GM23338 (cell line): ENCODE data around the gene COL1A1. TPM values are rescaled to one million over a fixed set of nuclear protein-coding genes. Genes with fewer than 3 reads are reported as not detected.

ENCODE experiments used
- ATAC-seq: fragments of 200-7000 bp; cut with Tn5 transposase; 3 replicates; pipeline ENCODE4 v1.9.1; 2020
- DNase-seq: peaks from one replicate; pipeline ENCODE4 v3.0.0-alpha.2; 2015; ENCODE audit warnings: low spot score
- H2AFZ ChIP-seq: fragments of 200-600 bp; sonication (generic); 2 replicates; pipeline ENCODE4 v1.8.0; 2016; ENCODE audit warnings: antibody characterized with exemption, mild to moderate bottlenecking, moderate library complexity
- H3F3A ChIP-seq: fragments of 200-600 bp; sonication (generic); replicated peaks from 2 replicates; pipeline ENCODE4 v1.8.0; 2017; ENCODE audit warnings: antibody characterized with exemption, mixed run types, low read depth
- H3K27ac ChIP-seq: fragments of 200-600 bp; sonication (generic); 2 replicates; pipeline ENCODE4 v1.6.1; 2016; ENCODE audit warnings: low read depth
- H3K27me3 ChIP-seq: fragments of 200-600 bp; sonication (generic); 2 replicates; pipeline ENCODE4 v1.8.0; 2016; ENCODE audit warnings: mild to moderate bottlenecking, mixed run types, moderate library complexity; ENCODE audit not compliant: insufficient read depth
- H3K36me3 ChIP-seq: fragments of 200-600 bp; sonication (generic); 2 replicates; pipeline ENCODE4 v1.8.0; 2016; ENCODE audit warnings: mild to moderate bottlenecking; ENCODE audit not compliant: insufficient read depth
- H3K4me1 ChIP-seq: fragments of 200-600 bp; sonication (generic); 2 replicates; pipeline ENCODE4 v1.8.0; 2016; ENCODE audit warnings: mild to moderate bottlenecking, moderate library complexity; ENCODE audit not compliant: insufficient read depth
- H3K4me2 ChIP-seq: fragments of 200-600 bp; sonication (generic); 2 replicates; pipeline ENCODE4 v1.7.1; 2017; ENCODE audit warnings: mixed run types
- H3K4me3 ChIP-seq: fragments of 200-600 bp; sonication (generic); 2 replicates; pipeline ENCODE4 v1.6.1; 2016; ENCODE audit warnings: mixed run types
- H3K79me2 ChIP-seq: fragments of 200-600 bp; sonication (generic); replicated peaks from 2 replicates; pipeline ENCODE4 v1.8.0; 2017; ENCODE audit warnings: mild to moderate bottlenecking; ENCODE audit not compliant: insufficient read depth
- H3K9me2 ChIP-seq: fragments of 200-600 bp; sonication (generic); 2 replicates; pipeline ENCODE4 v1.8.0; 2017; ENCODE audit not compliant: insufficient read depth
- H4K20me1 ChIP-seq: fragments of 200-600 bp; sonication (generic); replicated peaks from 2 replicates; pipeline ENCODE4 v1.8.0; 2017; ENCODE audit warnings: mild to moderate bottlenecking; ENCODE audit not compliant: insufficient read depth
- H3K27ac Mint-ChIP-seq: 2 replicates; pipeline ENCODE4 v1.8.0; 2020; ENCODE audit warnings: inconsistent platforms, mild to moderate bottlenecking, moderate library complexity, mixed read lengths
- H3K27me3 Mint-ChIP-seq: 3 replicates; pipeline ENCODE4 v1.8.0; 2022; ENCODE audit warnings: low read depth, mild to moderate bottlenecking, moderate library complexity, mixed read lengths, inconsistent platforms; ENCODE audit not compliant: insufficient read depth, poor library complexity
- H3K36me3 Mint-ChIP-seq: 3 replicates; pipeline ENCODE4 v1.8.0; 2021; ENCODE audit warnings: low read depth, mild to moderate bottlenecking, inconsistent platforms, moderate library complexity, mixed read lengths
- H3K4me1 Mint-ChIP-seq: 3 replicates; pipeline ENCODE4 v1.8.0; 2020; ENCODE audit warnings: mild to moderate bottlenecking, inconsistent platforms, mixed read lengths
- H3K4me3 Mint-ChIP-seq: 3 replicates; pipeline ENCODE4 v1.8.0; 2021; ENCODE audit warnings: moderate library complexity, mild to moderate bottlenecking, inconsistent platforms, mixed read lengths
- H3K9me3 Mint-ChIP-seq: 3 replicates; pipeline ENCODE4 v1.8.0; 2020; ENCODE audit warnings: moderate library complexity, mild to moderate bottlenecking, inconsistent platforms, mixed read lengths
- CREB1 ChIP-seq: fragments of 250-450 bp; sonication (Bioruptor Pico); IDR thresholded peaks from 2 replicates; pipeline ENCODE4 v1.5.0; 2020; ENCODE audit warnings: low read depth, mild to moderate bottlenecking, moderate library complexity
- CTCF ChIP-seq, 2 experiments: fragments of 200-600 bp in 1 of 2; sonication (generic) in 1 of 2; conservative IDR thresholded peaks; 2 replicates each; pipeline versions ENCODE4 v1.5.1 to v1.6.1; 2016 to 2017; ENCODE audit warnings: antibody characterized with exemption in 2 of 2, low read depth in 2 of 2, mild to moderate bottlenecking in 2 of 2, moderate library complexity in 1 of 2
- ETS1 ChIP-seq: IDR thresholded peaks from 2 replicates; pipeline ENCODE4 v1.6.1; 2016; ENCODE audit warnings: antibody characterized with exemption
- EZH2phosphoT487 ChIP-seq: fragments of 200-600 bp; sonication (generic); IDR thresholded peaks from one replicate; pipeline ENCODE4 v1.8.1; 2018; ENCODE audit warnings: antibody characterized with exemption; ENCODE audit not compliant: unreplicated experiment
- JUNB ChIP-seq: IDR thresholded peaks from one replicate; pipeline ENCODE4 v1.6.1; 2016; ENCODE audit warnings: antibody characterized with exemption; ENCODE audit not compliant: unreplicated experiment
- NANOG ChIP-seq: IDR thresholded peaks from 2 replicates; pipeline ENCODE4 v1.6.1; 2016; ENCODE audit warnings: antibody characterized with exemption, borderline replicate concordance
- POLR2AphosphoS5 ChIP-seq: IDR thresholded peaks from 2 replicates; pipeline ENCODE4 v1.6.1; 2016; ENCODE audit warnings: antibody characterized with exemption, low read depth
- ZNF114 ChIP-seq: fragments of 250-450 bp; sonication (Bioruptor Pico); IDR thresholded peaks from 2 replicates; pipeline ENCODE4 v1.5.0; 2020; ENCODE audit warnings: mild to moderate bottlenecking, moderate library complexity
- ZNF331 ChIP-seq: fragments of 250-450 bp; sonication (Bioruptor Pico); IDR thresholded peaks from 2 replicates; pipeline ENCODE4 v1.5.0; 2020; ENCODE audit warnings: low read depth, mild to moderate bottlenecking, moderate library complexity
- ZNF462 ChIP-seq: fragments of 250-450 bp; sonication (Bioruptor Pico); IDR thresholded peaks from 2 replicates; pipeline ENCODE4 v1.5.0; 2020; ENCODE audit warnings: mild to moderate bottlenecking, moderate library complexity
- polyA plus RNA-seq: library from polyadenylated mRNA; unstranded; fragments of >200 nt; fragmentation: Nextera tagmentation; extraction: Ambion mirVana; gene quantifications from 2 replicates; pipeline ENCODE4 v1.2.1, GENCODE V29; 2016
- total RNA-seq: library from RNA; depleted of rRNA; stranded (reverse); fragments of >200 nt; shearing (Covaris generic); gene quantifications from 2 replicates; pipeline ENCODE4 v1.2.3, GENCODE V29; 2014
- TF ChIP-seq, protein P1 (sequence below): IDR thresholded peaks from one replicate; pipeline ENCODE4 v1.6.1; 2018; ENCODE audit warnings: antibody characterized with exemption; ENCODE audit not compliant: unreplicated experiment

The COL1A1 gene
- total and polyA plus RNA-seq, 2 experiments from 2014 or later: 21.2 to 34.3 TPM

DNA sequence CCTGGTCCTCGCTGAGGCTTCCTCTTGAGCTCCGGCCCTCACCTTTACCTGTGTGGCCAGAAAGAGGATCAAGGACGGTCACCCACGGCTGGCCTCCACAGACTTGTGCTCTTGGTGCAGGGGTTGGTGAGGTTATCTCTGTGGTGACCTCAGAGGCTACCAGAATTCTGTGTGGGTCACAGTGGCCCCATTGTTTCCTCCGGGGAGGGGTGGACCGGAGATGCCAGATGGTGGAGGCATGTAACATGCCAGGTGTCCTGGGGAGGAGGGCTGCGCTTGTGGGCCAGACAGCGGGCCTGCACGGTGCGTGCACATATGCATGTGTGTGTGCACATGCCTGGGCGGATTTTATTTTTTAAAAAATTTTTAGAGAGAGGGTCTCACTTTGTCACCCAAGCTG lies 29.3 kb downstream of the COL1A1 start:
- Mint-ChIP-seq H3K36me3 (no peaks in the 10 kb centered on the region), H3K27me3 (peaks cover 8% of the 10 kb centered on the region), H3K4me3 (no peak overlapping the region), H3K9me3 (no peaks in the 10 kb centered on the region; the same call in 2 of the 3 replicates), H3K4me1 (peaks cover 24% of the 10 kb centered on the region), H3K27ac (no peak overlapping the region)
- no peaks in the 10 kb centered on the region for H3K4me1 ChIP-seq
- ATAC-seq (no peak), DNase-seq (no peak)
- no peak overlapping the region for H3K27ac ChIP-seq
- TF ChIP-seq ZNF462 (no peak), ZNF114 (CRISPR knock-in tag) (no peak), ZNF331 (CRISPR knock-in tag) (no peak), CTCF (conservative IDR thresholded peaks at IDR 0.05; ENCODE audit: low read depth in 2 of 2) (no peak), POLR2AphosphoS5 (no peak), ETS1 (no peak), JUNB (no peak), EZH2phosphoT487 (no peak), CREB1 (CRISPR knock-in tag) (no peak), NANOG (no peak)
- TF ChIP-seq, protein P1, sequence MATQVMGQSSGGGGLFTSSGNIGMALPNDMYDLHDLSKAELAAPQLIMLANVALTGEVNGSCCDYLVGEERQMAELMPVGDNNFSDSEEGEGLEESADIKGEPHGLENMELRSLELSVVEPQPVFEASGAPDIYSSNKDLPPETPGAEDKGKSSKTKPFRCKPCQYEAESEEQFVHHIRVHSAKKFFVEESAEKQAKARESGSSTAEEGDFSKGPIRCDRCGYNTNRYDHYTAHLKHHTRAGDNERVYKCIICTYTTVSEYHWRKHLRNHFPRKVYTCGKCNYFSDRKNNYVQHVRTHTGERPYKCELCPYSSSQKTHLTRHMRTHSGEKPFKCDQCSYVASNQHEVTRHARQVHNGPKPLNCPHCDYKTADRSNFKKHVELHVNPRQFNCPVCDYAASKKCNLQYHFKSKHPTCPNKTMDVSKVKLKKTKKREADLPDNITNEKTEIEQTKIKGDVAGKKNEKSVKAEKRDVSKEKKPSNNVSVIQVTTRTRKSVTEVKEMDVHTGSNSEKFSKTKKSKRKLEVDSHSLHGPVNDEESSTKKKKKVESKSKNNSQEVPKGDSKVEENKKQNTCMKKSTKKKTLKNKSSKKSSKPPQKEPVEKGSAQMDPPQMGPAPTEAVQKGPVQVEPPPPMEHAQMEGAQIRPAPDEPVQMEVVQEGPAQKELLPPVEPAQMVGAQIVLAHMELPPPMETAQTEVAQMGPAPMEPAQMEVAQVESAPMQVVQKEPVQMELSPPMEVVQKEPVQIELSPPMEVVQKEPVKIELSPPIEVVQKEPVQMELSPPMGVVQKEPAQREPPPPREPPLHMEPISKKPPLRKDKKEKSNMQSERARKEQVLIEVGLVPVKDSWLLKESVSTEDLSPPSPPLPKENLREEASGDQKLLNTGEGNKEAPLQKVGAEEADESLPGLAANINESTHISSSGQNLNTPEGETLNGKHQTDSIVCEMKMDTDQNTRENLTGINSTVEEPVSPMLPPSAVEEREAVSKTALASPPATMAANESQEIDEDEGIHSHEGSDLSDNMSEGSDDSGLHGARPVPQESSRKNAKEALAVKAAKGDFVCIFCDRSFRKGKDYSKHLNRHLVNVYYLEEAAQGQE: no peak
- H3K36me3 ChIP-seq: no peaks in the 10 kb centered on the region
- H3K9me2 ChIP-seq: no peaks in the 10 kb centered on the region
- no peaks in the 10 kb centered on the region for H3K79me2 ChIP-seq
- H3K27me3 ChIP-seq: no peaks in the 10 kb centered on the region
- no peaks in the 10 kb centered on the region for H4K20me1 ChIP-seq
- no peak overlapping the region for H2AFZ ChIP-seq
- H3F3A ChIP-seq: 0 out of 2 replicates have a peak, but pooled peaks cover 2% of the 10 kb centered on the region
- H3K4me2 ChIP-seq: no peak overlapping the region
- H3K4me3 ChIP-seq: no peak overlapping the region
